Measurements from ENCODE around the gene LGR4.

LGR4 gene

DNA sequence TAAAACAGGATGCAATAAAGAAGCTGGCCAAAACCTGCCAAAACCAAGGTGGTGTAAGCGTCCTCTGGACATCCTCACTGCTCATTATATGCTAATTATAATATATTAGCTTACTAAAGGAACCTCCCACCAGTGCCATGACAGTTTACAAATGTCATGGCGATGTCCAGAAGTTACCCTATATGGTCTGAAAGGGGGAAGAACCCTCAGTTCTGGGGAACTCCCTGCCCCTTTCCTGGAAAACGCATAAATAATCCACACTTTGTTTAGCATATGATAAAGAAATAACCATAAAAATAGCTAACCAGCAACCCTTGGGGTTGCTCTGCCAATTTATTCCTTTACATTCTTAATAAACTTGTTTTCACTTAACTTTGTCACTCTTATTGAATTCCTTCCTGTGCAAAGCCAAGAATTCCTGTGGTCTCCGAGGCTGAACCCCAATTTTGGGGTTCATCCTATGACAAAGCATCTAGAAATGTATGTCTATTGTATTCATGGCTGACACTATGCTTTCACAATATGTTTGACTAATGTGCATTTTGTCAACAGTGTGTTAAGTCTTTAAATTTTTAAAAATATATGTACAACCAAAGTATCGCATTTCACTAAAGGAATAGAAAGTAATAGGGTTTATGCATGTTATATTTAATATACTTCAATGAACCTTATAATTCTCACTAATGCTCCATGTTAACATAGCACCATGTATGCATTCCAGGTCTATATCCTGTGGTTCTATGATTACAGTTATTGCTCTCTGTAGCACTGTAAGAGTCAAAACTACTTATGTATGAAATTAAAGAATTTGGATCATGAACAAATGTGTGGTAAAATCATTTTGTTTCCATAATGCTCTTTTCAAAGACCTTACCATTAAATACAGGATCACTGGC, 25.1 kb downstream of the LGR4 start:
- DNase-seq (ENCODE audit: low read depth, low spot score), result no peak
- TF ChIP-seq ZNF274 (IDR thresholded peaks at IDR 0.05; ENCODE audit: low read depth, low read length) (no peak), YY1 (IDR thresholded peaks at IDR 0.05; ENCODE audit: insufficient read depth, insufficient read length) (no peak)
- no peaks in the 10 kb centered on the region for H3K36me3 ChIP-seq (ENCODE audit: insufficient read depth, insufficient read length, low read length)
- H3K4me1 ChIP-seq (ENCODE audit: insufficient read depth, insufficient read length), result peaks cover 3% of the 10 kb centered on the region
- H3K4me3 ChIP-seq (ENCODE audit: insufficient read length, low read depth), result no peak overlapping the region
- no peak overlapping the region for H3K9ac ChIP-seq (ENCODE audit: insufficient read length, low read depth)
- no peaks in the 10 kb centered on the region for H3K9me3 ChIP-seq (ENCODE audit: insufficient read depth, low read length)
- no peaks in the 10 kb centered on the region for H3K27me3 ChIP-seq (ENCODE audit: insufficient read depth, insufficient read length)

DNA sequence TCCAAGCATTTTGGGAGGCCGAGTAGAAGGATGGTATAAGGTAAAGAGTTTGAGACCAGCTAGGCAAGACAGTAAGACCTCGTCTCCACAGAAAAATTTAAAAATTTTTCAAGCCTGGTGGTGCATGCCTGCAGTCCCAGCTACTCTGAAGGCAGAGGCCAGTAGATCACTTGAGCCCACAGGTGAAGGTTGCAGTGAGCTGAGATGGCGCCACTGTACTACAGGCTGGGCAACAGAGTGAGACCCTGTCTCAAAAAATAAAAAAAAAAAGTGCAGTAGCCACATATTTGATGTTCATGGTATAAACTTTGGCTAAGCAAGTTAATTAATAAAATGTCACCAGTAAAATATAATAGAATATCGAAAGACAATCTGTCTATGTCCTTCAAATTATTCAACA, 27.0 kb downstream of the LGR4 start:
- peaks cover 3% of the 10 kb centered on the region for H3K4me1 ChIP-seq (ENCODE audit: insufficient read depth, insufficient read length)
- H3K4me3 ChIP-seq (ENCODE audit: insufficient read length, low read depth), result no peak overlapping the region
- TF ChIP-seq ZNF274 (IDR thresholded peaks at IDR 0.05; ENCODE audit: low read depth, low read length), result no peak
- TF ChIP-seq SUZ12 (IDR thresholded peaks at IDR 0.05; ENCODE audit: extremely low read depth, insufficient read depth, insufficient read length), result no peak
- no peak for TF ChIP-seq YY1 (IDR thresholded peaks at IDR 0.05; ENCODE audit: insufficient read depth, insufficient read length)
- H3K9me3 ChIP-seq (ENCODE audit: insufficient read depth, low read length), result no peaks in the 10 kb centered on the region
- no peak for DNase-seq (ENCODE audit: low read depth, low spot score)
- no peak overlapping the region for H3K9ac ChIP-seq (ENCODE audit: insufficient read length, low read depth)
- H3K27me3 ChIP-seq (ENCODE audit: insufficient read depth, insufficient read length), result no peaks in the 10 kb centered on the region
- H3K36me3 ChIP-seq (ENCODE audit: insufficient read depth, insufficient read length, low read length), result no peaks in the 10 kb centered on the region

- H3K4me1 ChIP-seq (ENCODE audit: insufficient read depth, insufficient read length), result peaks cover 3% of the 10 kb centered on the region
- TF ChIP-seq SUZ12 (IDR thresholded peaks at IDR 0.05; ENCODE audit: extremely low read depth, insufficient read depth, insufficient read length) (no peak), ZNF274 (IDR thresholded peaks at IDR 0.05; ENCODE audit: low read depth, low read length) (no peak), YY1 (IDR thresholded peaks at IDR 0.05; ENCODE audit: insufficient read depth, insufficient read length) (no peak)
- no peaks in the 10 kb centered on the region for H3K9me3 ChIP-seq (ENCODE audit: insufficient read depth, low read length)
- H3K9ac ChIP-seq (ENCODE audit: insufficient read length, low read depth), result no peak overlapping the region
- H3K4me3 ChIP-seq (ENCODE audit: insufficient read length, low read depth), result no peak overlapping the region
- H3K36me3 ChIP-seq (ENCODE audit: insufficient read depth, insufficient read length, low read length), result no peaks in the 10 kb centered on the region
- DNase-seq (ENCODE audit: low read depth, low spot score), result peak; percentile 88
- no peaks in the 10 kb centered on the region for H3K27me3 ChIP-seq (ENCODE audit: insufficient read depth, insufficient read length)
Observed at GRCh38 chr11:27444801-27445215, 27.8 kb downstream of the LGR4 start.

GRCh38 chr11:27443746-27444507, 28.7 kb downstream of the LGR4 start:
- peak; percentile 55 for DNase-seq (ENCODE audit: low read depth, low spot score)
- no peak overlapping the region for H3K4me3 ChIP-seq (ENCODE audit: insufficient read length, low read depth)

GRCh38 chr11:27443227-27443626, 29.4 kb downstream of the LGR4 start:
- no peak overlapping the region for H3K4me3 ChIP-seq (ENCODE audit: insufficient read length, low read depth)
- H3K27me3 ChIP-seq (ENCODE audit: insufficient read depth, insufficient read length), result no peaks in the 10 kb centered on the region
- peaks cover 3% of the 10 kb centered on the region for H3K4me1 ChIP-seq (ENCODE audit: insufficient read depth, insufficient read length)
- no peak overlapping the region for H3K9ac ChIP-seq (ENCODE audit: insufficient read length, low read depth)
- H3K36me3 ChIP-seq (ENCODE audit: insufficient read depth, insufficient read length, low read length), result no peaks in the 10 kb centered on the region
- H3K9me3 ChIP-seq (ENCODE audit: insufficient read depth, low read length), result no peaks in the 10 kb centered on the region
- TF ChIP-seq YY1 (IDR thresholded peaks at IDR 0.05; ENCODE audit: insufficient read depth, insufficient read length) (no peak), ZNF274 (IDR thresholded peaks at IDR 0.05; ENCODE audit: low read depth, low read length) (no peak), SUZ12 (IDR thresholded peaks at IDR 0.05; ENCODE audit: extremely low read depth, insufficient read depth, insufficient read length) (no peak)
- DNase-seq (ENCODE audit: low read depth, low spot score), result no peak

More at GRCh38 chr11:27443746-27444507, 28.7 kb downstream of the LGR4 start:
- H3K9me3 ChIP-seq (ENCODE audit: insufficient read depth, low read length), result no peaks in the 10 kb centered on the region
- H3K4me1 ChIP-seq (ENCODE audit: insufficient read depth, insufficient read length), result peaks cover 3% of the 10 kb centered on the region
- no peak overlapping the region for H3K9ac ChIP-seq (ENCODE audit: insufficient read length, low read depth)
- no peaks in the 10 kb centered on the region for H3K36me3 ChIP-seq (ENCODE audit: insufficient read depth, insufficient read length, low read length)
- no peaks in the 10 kb centered on the region for H3K27me3 ChIP-seq (ENCODE audit: insufficient read depth, insufficient read length)
- TF ChIP-seq YY1 (IDR thresholded peaks at IDR 0.05; ENCODE audit: insufficient read depth, insufficient read length), result no peak
- no peak for TF ChIP-seq SUZ12 (IDR thresholded peaks at IDR 0.05; ENCODE audit: extremely low read depth, insufficient read depth, insufficient read length)
- no peak for TF ChIP-seq ZNF274 (IDR thresholded peaks at IDR 0.05; ENCODE audit: low read depth, low read length)

- H3K9me3 ChIP-seq (ENCODE audit: insufficient read depth, low read length), result no peaks in the 10 kb centered on the region
- no peak overlapping the region for H3K4me3 ChIP-seq (ENCODE audit: insufficient read length, low read depth)
- no peak overlapping the region for H3K9ac ChIP-seq (ENCODE audit: insufficient read length, low read depth)
- peaks cover 3% of the 10 kb centered on the region for H3K4me1 ChIP-seq (ENCODE audit: insufficient read depth, insufficient read length)
- DNase-seq (ENCODE audit: low read depth, low spot score), result no peak
- no peaks in the 10 kb centered on the region for H3K36me3 ChIP-seq (ENCODE audit: insufficient read depth, insufficient read length, low read length)
- TF ChIP-seq SUZ12 (IDR thresholded peaks at IDR 0.05; ENCODE audit: extremely low read depth, insufficient read depth, insufficient read length), result no peak
- TF ChIP-seq YY1 (IDR thresholded peaks at IDR 0.05; ENCODE audit: insufficient read depth, insufficient read length), result no peak
- no peak for TF ChIP-seq ZNF274 (IDR thresholded peaks at IDR 0.05; ENCODE audit: low read depth, low read length)
- no peaks in the 10 kb centered on the region for H3K27me3 ChIP-seq (ENCODE audit: insufficient read depth, insufficient read length)
Observed at GRCh38 chr11:27440090-27440489, 32.5 kb downstream of the LGR4 start.

- H3K9ac ChIP-seq (ENCODE audit: insufficient read length, low read depth), result no peak overlapping the region
- no peaks in the 10 kb centered on the region for H3K27me3 ChIP-seq (ENCODE audit: insufficient read depth, insufficient read length)
- no peak overlapping the region for H3K4me3 ChIP-seq (ENCODE audit: insufficient read length, low read depth)
- no peaks in the 10 kb centered on the region for H3K36me3 ChIP-seq (ENCODE audit: insufficient read depth, insufficient read length, low read length)
- DNase-seq (ENCODE audit: low read depth, low spot score), result no peak
- no peaks in the 10 kb centered on the region for H3K9me3 ChIP-seq (ENCODE audit: insufficient read depth, low read length)
- H3K4me1 ChIP-seq (ENCODE audit: insufficient read depth, insufficient read length), result peaks cover 3% of the 10 kb centered on the region
- TF ChIP-seq ZNF274 (IDR thresholded peaks at IDR 0.05; ENCODE audit: low read depth, low read length) (no peak), SUZ12 (IDR thresholded peaks at IDR 0.05; ENCODE audit: extremely low read depth, insufficient read depth, insufficient read length) (no peak), YY1 (IDR thresholded peaks at IDR 0.05; ENCODE audit: insufficient read depth, insufficient read length) (no peak)
Observed at GRCh38 chr11:27438595-27438981, 34.0 kb downstream of the LGR4 start.
